Epithelial cell of proximal tubule (primary cell): ENCODE measurements around the gene ATXN3. TPM values are rescaled to one million over a fixed set of nuclear protein-coding genes. Genes with fewer than 3 reads are reported as not detected.

Source experiments
- DNase-seq: peaks from one replicate; pipeline ENCODE4 v3.0.0-alpha.2; 2011; ENCODE audit warnings: low read depth
- H3K4me3 ChIP-seq: 2 replicates; pipeline ENCODE4 v1.5.1; 2011; ENCODE audit warnings: low read depth, mild to moderate bottlenecking, low read length
- total RNA-seq: library from RNA; depleted of rRNA; stranded (reverse); fragments of >200 nt; gene quantifications from 2 replicates; pipeline ENCODE4 v1.2.3, GENCODE V29; 2015
- TF ChIP-seq, protein P1 (sequence below): conservative IDR thresholded peaks from 2 replicates; pipeline ENCODE4 v1.5.1; 2012; ENCODE audit warnings: low read depth, mild to moderate bottlenecking, low read length

Gene ATXN3
- total RNA-seq, 1 donor from 2014 or later, result 23.1 TPM

DNA sequence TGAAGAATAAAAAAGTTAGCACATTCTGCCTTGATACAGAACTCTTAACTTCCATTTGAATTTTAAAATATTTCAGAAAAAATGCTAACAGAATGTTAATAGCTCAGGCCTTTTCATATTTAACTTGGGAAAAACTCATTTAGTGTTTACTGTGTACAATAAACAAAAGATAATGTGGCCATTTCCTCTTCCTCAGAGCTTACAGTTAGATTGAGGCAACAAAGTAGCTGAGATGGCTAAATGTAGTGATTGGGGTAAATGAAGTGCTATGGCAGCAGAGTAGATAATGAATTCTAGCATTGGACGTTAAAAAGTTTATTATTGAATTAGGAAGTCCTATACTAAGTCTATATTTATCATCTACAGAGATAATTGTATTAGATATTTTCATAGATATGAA, 28.1 kb upstream of the ATXN3 start:
- no peak overlapping the region for H3K4me3 ChIP-seq
- no peak for DNase-seq
- TF ChIP-seq, protein P1, sequence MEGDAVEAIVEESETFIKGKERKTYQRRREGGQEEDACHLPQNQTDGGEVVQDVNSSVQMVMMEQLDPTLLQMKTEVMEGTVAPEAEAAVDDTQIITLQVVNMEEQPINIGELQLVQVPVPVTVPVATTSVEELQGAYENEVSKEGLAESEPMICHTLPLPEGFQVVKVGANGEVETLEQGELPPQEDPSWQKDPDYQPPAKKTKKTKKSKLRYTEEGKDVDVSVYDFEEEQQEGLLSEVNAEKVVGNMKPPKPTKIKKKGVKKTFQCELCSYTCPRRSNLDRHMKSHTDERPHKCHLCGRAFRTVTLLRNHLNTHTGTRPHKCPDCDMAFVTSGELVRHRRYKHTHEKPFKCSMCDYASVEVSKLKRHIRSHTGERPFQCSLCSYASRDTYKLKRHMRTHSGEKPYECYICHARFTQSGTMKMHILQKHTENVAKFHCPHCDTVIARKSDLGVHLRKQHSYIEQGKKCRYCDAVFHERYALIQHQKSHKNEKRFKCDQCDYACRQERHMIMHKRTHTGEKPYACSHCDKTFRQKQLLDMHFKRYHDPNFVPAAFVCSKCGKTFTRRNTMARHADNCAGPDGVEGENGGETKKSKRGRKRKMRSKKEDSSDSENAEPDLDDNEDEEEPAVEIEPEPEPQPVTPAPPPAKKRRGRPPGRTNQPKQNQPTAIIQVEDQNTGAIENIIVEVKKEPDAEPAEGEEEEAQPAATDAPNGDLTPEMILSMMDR, result no peak

DNA sequence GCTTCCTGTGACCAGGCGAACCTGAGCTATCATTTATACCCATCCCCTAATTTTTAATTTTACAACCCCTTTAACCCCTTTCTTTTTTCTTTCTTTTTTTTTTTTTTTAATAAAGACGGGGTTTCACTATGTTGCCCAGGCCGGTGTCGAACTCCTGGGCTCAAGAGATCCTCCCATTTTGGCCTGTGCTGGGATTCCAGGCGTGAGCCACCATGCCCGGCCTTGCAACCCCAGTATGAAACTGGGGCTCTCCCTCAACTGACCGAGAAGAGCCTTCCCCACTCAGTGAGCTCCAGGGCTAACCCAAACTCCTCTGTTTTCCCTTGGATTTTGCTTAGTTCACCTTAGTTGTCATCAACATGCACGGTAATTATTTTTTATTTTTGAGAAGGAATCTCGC, 16.4 kb upstream of the ATXN3 start:
- H3K4me3 ChIP-seq, result peak overlapping the region; percentile 96
- TF ChIP-seq, protein P1, result no peak
- DNase-seq, result no peak

DNA sequence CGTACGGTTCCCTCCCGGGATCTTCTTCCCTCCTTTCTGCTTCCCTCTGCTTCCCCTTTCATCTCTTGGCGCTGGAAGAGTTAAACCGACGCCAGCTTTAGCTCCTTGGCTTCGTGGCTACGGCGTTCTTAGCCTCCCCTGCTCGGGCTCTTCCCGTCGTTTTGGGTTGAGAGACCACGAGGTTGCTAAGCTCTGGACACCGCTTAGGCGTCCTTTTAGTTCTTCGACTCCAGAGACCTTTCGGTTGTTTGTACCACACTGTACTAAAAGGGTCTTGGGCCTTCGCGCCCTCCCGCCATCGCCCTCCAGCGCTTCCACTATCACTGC, 15.9 kb upstream of the ATXN3 start:
- no peak for DNase-seq
- TF ChIP-seq, protein P1, result no peak
- peak overlapping the region; percentile 96 for H3K4me3 ChIP-seq

DNA sequence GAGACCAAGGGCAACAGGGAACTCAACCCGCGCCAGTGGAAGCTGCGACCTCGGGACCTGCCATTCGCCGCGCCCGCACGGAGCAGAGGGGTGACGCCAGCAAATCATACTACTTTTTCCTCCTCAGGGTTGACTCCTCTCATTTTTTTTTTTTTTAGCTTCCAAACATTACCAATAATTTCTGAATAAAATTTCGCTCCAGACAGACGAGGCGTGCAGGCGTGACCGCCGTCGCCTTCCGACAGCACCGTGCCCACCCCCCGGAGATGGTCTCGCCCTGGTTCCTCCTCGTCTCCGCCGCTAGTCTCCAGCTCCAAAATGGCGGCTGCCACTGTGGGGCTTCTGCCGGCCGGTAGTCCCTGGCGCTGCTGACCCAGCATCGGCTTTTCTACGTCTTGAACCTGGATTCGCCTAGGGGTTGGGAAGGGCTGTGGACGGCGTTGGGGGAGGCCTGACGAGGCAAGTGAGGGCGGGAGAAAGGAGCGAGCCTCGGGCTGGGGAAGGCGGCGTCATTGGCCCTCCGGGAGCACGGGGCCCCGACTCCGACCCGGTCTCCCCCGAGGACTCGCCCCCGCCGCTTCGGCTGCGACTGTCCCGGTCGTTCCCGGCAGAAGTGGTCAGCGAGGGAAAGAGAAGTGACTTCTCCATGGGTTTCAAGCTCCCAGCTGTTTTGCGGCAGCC, 15.4 kb upstream of the ATXN3 start, which contains the start of the genes CPSF2 and NDUFB1:
CPSF2 (plus strand) TSS at position 300 of the 681 bp plus-strand sequence. CDS start 9,016 bp downstream, outside the sequence.
NDUFB1 (minus strand) TSS at position 37 of the 681 bp plus-strand sequence. CDS start 4,069 bp downstream, outside the sequence.
- no peak for DNase-seq
- H3K4me3 ChIP-seq, result peak within 1 kb of the TSS; percentile 96
- TF ChIP-seq, protein P1, result no peak

DNA sequence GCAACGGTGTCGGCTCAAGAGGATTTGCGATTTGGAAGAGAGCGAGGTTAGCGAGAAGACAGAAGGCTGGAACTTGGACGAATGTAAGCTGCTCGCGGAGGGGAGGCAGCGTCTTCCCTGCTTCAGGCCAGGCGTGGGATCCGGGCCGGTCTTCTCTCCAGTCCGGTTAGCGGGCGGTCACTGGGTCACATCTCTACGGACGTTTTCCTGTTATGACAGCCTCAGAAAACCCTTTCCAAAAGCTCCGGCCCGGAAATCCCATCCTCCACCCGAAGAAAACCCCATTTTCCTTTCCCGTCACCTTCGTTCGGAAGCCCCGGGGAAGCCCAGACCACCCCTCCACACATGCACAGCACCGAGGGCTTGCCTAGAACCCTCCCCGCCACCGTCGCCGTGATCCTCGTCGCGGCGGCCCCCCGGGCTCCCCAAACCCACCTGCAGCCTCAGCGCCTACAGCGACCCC, 14.9 kb upstream of the ATXN3 start:
- TF ChIP-seq, protein P1, result no peak
- no peak for DNase-seq
- H3K4me3 ChIP-seq, result peak overlapping the region; percentile 96

DNA sequence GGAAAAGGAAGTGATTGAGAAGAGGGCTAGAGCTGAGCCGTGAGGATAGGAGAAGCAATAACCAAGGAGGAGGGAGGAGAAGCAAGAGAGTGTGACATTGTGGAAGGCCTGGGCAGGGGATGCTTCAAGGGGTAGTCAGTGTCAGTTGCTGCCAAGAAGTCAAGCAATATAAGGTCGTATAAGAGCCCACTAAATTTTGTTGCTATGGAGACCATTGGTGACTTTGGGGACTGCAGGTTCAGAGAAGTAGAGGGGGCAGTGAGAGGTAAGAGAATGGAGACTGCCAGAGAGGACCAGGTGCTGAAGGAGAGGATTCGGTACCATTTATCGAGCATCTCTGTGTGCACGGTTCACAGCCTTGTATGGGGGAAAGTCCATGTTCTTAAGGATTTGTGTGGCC, 3.1 kb upstream of the ATXN3 start:
- TF ChIP-seq, protein P1, result no peak
- no peak for DNase-seq
- H3K4me3 ChIP-seq, result no peak overlapping the region
